ENCODE results near the gene AGTRAP. TPM values are rescaled to one million over a fixed set of nuclear protein-coding genes. Genes with fewer than 3 reads are reported as not detected.
A peak's percentile ranks its signal among the peaks of the same experiment; 100 is the strongest.

Gene AGTRAP
- total and polyA plus RNA-seq, 9 of the 15 experiments (the other 6 are each of a cell fraction or from before 2014, with no cell fraction given): 26.8 to 105 (median 57.5) TPM

DNA sequence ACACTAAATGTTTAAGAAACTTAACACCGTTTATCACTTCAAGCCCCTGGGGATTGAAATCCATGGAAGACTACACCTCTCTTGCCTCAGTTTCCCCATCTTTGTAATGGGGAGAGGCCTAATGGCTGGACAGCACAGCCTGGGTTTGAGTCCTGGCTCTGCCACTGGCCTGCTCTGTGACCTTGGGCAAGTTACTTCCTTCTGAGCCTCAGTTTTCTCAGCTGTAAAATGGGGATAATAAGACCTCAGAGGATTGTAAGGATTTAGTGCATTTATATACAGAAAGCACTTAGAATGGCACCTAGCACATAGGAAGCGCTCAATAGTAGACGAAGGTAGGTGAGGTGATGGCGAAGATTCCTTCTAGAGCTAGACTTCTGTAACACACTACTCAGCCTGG is 5.5 kb downstream of the AGTRAP start:
- BruUV-seq (replicated peaks): no TSS peak
- Histone ChIP-seq H3K9ac (ENCODE audit: insufficient read depth in 1 of 2, low read depth in 2 of 2, low read length in 2 of 2) (no peak overlapping the region; a peak in 2 of 4 replicates), H3K9me3 (replicated peaks; ENCODE audit: control insufficient read depth, insufficient read depth, low read depth, low read length) (no peaks in the 10 kb centered on the region), H3K79me2 (ENCODE audit: control insufficient read depth, insufficient read depth, low read length) (peaks cover 48% of the 10 kb centered on the region), H3K27ac (ENCODE audit: extremely low read depth, low read depth, low read length) (no peak overlapping the region), H3K4me2 (ENCODE audit: insufficient read depth, low read length) (no peak overlapping the region; the same call in 1 of the 2 replicates), H3K4me1 (replicated peaks in 1 of 2; ENCODE audit: control insufficient read depth in 2 of 2, insufficient read depth in 2 of 2, low read length in 2 of 2) (peaks cover 48 to 55% of the 10 kb centered on the region in 2 experiments), H3K9me1 (ENCODE audit: control insufficient read depth, insufficient read depth, low read length) (peaks cover 7% of the 10 kb centered on the region), H2AFZ (ENCODE audit: low read depth, low read length) (no peak overlapping the region), H3K27me3 (ENCODE audit: control insufficient read depth in 2 of 2, insufficient read depth in 2 of 2, low read length in 2 of 2) (no peaks in the 10 kb centered on the region), H3K36me3 (ENCODE audit: control insufficient read depth, insufficient read depth, low read length) (peaks cover 22% of the 10 kb centered on the region; the same call in 2 of the 3 replicates), H4K20me1 (replicated peaks; ENCODE audit: control insufficient read depth, insufficient read depth, low read length) (no peaks in the 10 kb centered on the region), H3K4me3 (no peak overlapping the region)
- ATAC-seq: no peak
- CTCF ChIA-PET (ENCODE audit: low intra/inter-chr PET ratio): no interaction called here
- POLR2A ChIA-PET: interaction anchor here (0.9 to 3.1 kb wide), 8 partner anchors 11 to 704 kb away, joined by 3 to 15 read pairs (median 4); no protein-coding TSS in a partner anchor
- in situ Hi-C loops (cut with MboI): no loop called here
- 83% methylated on average over 4 of the region's 4 CpGs for WGBS (ENCODE audit: insufficient coverage, low coverage, missing lambda C conversion rate)
- intact Hi-C loops (cut with micrococcal nuclease): no loop called here
- DNase-seq (ENCODE audit: extremely low read depth in 1 of 4, low spot score in 3 of 4): no peak
- no peak for FAIRE-seq
- peak; percentile 93 for TF ChIP-seq SMARCA5 (IDR thresholded peaks at IDR 0.05)
- TF ChIP-seq ETV1 (tag; conservative IDR thresholded peaks at IDR 0.05; ENCODE audit: low read depth): peak; percentile 62
- TF ChIP-seq PTBP1 (IDR thresholded peaks at IDR 0.05; ENCODE audit: low read depth, low read length): 0 out of 2 replicates have a peak, but pooled peaks have one; percentile 47
- no peak for TF ChIP-seq CREBBP (IDR thresholded peaks at IDR 0.05; ENCODE audit: low read depth, low read length)
- TF ChIP-seq GTF2A2 (tag; IDR thresholded peaks at IDR 0.05): peak; percentile 44; the same call in 1 of the 2 replicates
- TF ChIP-seq, protein P1, sequence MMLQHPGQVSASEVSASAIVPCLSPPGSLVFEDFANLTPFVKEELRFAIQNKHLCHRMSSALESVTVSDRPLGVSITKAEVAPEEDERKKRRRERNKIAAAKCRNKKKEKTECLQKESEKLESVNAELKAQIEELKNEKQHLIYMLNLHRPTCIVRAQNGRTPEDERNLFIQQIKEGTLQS (IDR thresholded peaks at IDR 0.05): no peak
- TF ChIP-seq, protein P1 (CRISPR knock-in tag; conservative IDR thresholded peaks at IDR 0.05): no peak
- TF ChIP-seq RCOR1 (IDR thresholded peaks at IDR 0.05; ENCODE audit: borderline replicate concordance in 1 of 2, low read depth in 2 of 2, low read length in 2 of 2): peak in 1 of 2 experiments; percentile 85; a peak in 2 of 4 replicates
- TF ChIP-seq, protein P2, sequence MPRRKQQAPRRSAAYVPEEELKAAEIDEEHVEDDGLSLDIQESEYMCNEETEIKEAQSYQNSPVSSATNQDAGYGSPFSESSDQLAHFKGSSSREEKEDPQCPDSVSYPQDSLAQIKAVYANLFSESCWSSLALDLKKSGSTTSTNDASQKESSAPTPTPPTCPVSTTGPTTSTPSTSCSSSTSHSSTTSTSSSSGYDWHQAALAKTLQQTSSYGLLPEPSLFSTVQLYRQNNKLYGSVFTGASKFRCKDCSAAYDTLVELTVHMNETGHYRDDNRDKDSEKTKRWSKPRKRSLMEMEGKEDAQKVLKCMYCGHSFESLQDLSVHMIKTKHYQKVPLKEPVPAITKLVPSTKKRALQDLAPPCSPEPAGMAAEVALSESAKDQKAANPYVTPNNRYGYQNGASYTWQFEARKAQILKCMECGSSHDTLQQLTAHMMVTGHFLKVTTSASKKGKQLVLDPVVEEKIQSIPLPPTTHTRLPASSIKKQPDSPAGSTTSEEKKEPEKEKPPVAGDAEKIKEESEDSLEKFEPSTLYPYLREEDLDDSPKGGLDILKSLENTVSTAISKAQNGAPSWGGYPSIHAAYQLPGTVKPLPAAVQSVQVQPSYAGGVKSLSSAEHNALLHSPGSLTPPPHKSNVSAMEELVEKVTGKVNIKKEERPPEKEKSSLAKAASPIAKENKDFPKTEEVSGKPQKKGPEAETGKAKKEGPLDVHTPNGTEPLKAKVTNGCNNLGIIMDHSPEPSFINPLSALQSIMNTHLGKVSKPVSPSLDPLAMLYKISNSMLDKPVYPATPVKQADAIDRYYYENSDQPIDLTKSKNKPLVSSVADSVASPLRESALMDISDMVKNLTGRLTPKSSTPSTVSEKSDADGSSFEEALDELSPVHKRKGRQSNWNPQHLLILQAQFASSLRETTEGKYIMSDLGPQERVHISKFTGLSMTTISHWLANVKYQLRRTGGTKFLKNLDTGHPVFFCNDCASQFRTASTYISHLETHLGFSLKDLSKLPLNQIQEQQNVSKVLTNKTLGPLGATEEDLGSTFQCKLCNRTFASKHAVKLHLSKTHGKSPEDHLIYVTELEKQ (CRISPR knock-in tag; IDR thresholded peaks at IDR 0.05): no peak
- TF ChIP-seq KLF10 (CRISPR knock-in tag; IDR thresholded peaks at IDR 0.05): no peak
- peak; percentile 96 for TF ChIP-seq RBM25 (IDR thresholded peaks at IDR 0.05; ENCODE audit: low read depth, low read length, severe bottlenecking)
- TF ChIP-seq ZNF121 (CRISPR knock-in tag; conservative IDR thresholded peaks at IDR 0.05): peak; percentile 29; the same call in 1 of the 2 replicates
- TF ChIP-seq PHF20 (IDR thresholded peaks at IDR 0.05; ENCODE audit: partially characterized antibody): peak; percentile 57
- TF ChIP-seq, protein P3, sequence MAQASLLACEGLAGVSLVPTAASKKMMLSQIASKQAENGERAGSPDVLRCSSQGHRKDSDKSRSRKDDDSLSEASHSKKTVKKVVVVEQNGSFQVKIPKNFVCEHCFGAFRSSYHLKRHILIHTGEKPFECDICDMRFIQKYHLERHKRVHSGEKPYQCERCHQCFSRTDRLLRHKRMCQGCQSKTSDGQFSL (CRISPR knock-in tag; IDR thresholded peaks at IDR 0.05): 0 out of 2 replicates have a peak, but pooled peaks have one; percentile 20
- TF ChIP-seq, protein P3 (tag; IDR thresholded peaks at IDR 0.05): no peak
- TF ChIP-seq CBX1 (IDR thresholded peaks at IDR 0.05; ENCODE audit: low read depth): peak; percentile 87; the same call in 1 of the 2 replicates
- TF ChIP-seq RAD21 (CRISPR knock-in tag; conservative IDR thresholded peaks at IDR 0.05 in 1 of 2, IDR thresholded peaks at IDR 0.05 in 1 of 2): no peak
- TF ChIP-seq MTA1 (IDR thresholded peaks at IDR 0.05; ENCODE audit: borderline replicate concordance): no peak
- peak; percentile 74 for TF ChIP-seq ESRRA (IDR thresholded peaks at IDR 0.05; ENCODE audit: borderline replicate concordance, low read depth)
